ENCODE measurements around the gene RB1.

The RB1 gene

DNA sequence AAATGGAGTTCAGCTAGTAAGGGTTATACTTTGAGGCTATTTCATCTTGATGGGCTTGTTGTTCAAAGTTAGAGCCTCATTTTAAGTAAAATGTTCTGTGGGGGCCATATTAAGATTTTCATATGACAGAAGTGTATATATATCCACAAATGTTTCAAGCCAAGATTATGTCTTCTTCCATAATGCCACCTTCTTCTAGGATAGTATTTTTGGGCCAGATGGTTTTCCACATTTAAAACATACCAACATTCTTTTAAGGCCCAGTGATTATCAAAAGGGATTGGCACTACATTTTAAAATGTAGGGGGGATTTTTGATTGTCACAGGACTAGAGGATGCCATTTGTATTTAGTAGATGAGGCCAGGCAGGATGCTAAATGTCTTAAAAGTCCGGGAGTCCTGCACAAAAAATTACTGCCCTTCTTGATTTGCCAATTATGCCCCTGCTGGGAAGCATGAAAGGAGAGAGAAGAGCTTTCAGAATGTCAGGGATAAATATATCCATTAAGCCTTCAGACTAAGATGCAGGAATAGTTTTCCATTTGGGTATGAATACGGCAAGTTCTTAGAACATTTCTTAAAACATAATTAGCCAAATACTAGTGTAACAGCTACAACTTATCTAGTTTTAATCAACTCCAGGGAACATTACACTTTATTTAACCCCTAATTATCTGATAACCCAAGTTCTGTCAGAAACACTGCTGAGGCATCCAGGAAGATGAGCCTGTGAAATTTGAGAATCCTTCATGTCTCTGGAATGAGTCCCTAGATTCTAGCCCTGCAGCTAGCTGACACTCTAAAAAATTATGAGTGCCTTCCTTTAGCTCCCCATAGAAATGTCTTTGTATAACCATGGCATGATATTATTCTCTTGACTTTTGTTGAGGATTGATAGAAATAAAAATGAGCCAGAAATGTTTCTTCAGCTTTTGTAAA is 36.6 kb upstream of the RB1 start:
- 70% methylated on average over 1 to 2 of the region's 2 CpGs for WGBS, 2 experiments (ENCODE audit: insufficient coverage in 2 of 2)
- H3K9me3 ChIP-seq (ENCODE audit: control insufficient read depth, low read length), result no peaks in the 10 kb centered on the region
- no peaks in the 10 kb centered on the region for H3K4me1 ChIP-seq (ENCODE audit: control insufficient read depth, insufficient read depth, low read length, poor library complexity, severe bottlenecking)
- no peak overlapping the region for H3K27ac ChIP-seq (ENCODE audit: low read depth, low read length, severe bottlenecking)
- no peak overlapping the region for H3K4me3 ChIP-seq (ENCODE audit: extremely low read depth, insufficient read depth, low read length, poor library complexity, severe bottlenecking)
- H3K36me3 ChIP-seq (ENCODE audit: control insufficient read depth, insufficient read depth, low read length), result peaks cover 47% of the 10 kb centered on the region

GRCh38 chr13:48268019-48268418 is 35.5 kb upstream of the RB1 start:
- no peak overlapping the region for H3K4me3 ChIP-seq (ENCODE audit: extremely low read depth, insufficient read depth, low read length, poor library complexity, severe bottlenecking)
- 100% methylated on average over 2 of the region's 4 CpGs; no CpG with 5 or more reads in 1 of the 2 experiments for WGBS, 2 experiments (ENCODE audit: insufficient coverage in 2 of 2)
- H3K9me3 ChIP-seq (ENCODE audit: control insufficient read depth, low read length), result no peaks in the 10 kb centered on the region
- no peak overlapping the region for H3K27ac ChIP-seq (ENCODE audit: low read depth, low read length, severe bottlenecking)
- H3K36me3 ChIP-seq (ENCODE audit: control insufficient read depth, insufficient read depth, low read length), result peaks cover 37% of the 10 kb centered on the region
- no peaks in the 10 kb centered on the region for H3K4me1 ChIP-seq (ENCODE audit: control insufficient read depth, insufficient read depth, low read length, poor library complexity, severe bottlenecking)

- Histone ChIP-seq H3K4me3 (ENCODE audit: extremely low read depth, insufficient read depth, low read length, poor library complexity, severe bottlenecking) (no peak overlapping the region), H3K36me3 (ENCODE audit: control insufficient read depth, insufficient read depth, low read length) (peaks cover 12% of the 10 kb centered on the region), H3K4me1 (ENCODE audit: control insufficient read depth, insufficient read depth, low read length, poor library complexity, severe bottlenecking) (no peaks in the 10 kb centered on the region), H3K9me3 (ENCODE audit: control insufficient read depth, low read length) (no peaks in the 10 kb centered on the region), H3K27ac (ENCODE audit: low read depth, low read length, severe bottlenecking) (no peak overlapping the region)
- 89 to 94% methylated on average over 3 to 4 of the region's 4 CpGs for WGBS, 2 experiments (ENCODE audit: insufficient coverage in 2 of 2)
Measured at GRCh38 chr13:48273346-48273745, 30.2 kb upstream of the RB1 start.

- no peaks in the 10 kb centered on the region for H3K36me3 ChIP-seq (ENCODE audit: control insufficient read depth, insufficient read depth, low read length)
- WGBS, 2 experiments (ENCODE audit: insufficient coverage in 2 of 2), result 88% methylated on average over 4 of the region's 4 CpGs; no CpG with 5 or more reads in 1 of the 2 experiments
- H3K4me3 ChIP-seq (ENCODE audit: extremely low read depth, insufficient read depth, low read length, poor library complexity, severe bottlenecking), result no peak overlapping the region
- no peaks in the 10 kb centered on the region for H3K9me3 ChIP-seq (ENCODE audit: control insufficient read depth, low read length)
- H3K27ac ChIP-seq (ENCODE audit: low read depth, low read length, severe bottlenecking), result no peak overlapping the region
- no peaks in the 10 kb centered on the region for H3K4me1 ChIP-seq (ENCODE audit: control insufficient read depth, insufficient read depth, low read length, poor library complexity, severe bottlenecking)
Measured at GRCh38 chr13:48275507-48275906, 28.0 kb upstream of the RB1 start.

- H3K4me1 ChIP-seq (ENCODE audit: control insufficient read depth, insufficient read depth, low read length, poor library complexity, severe bottlenecking), result no peaks in the 10 kb centered on the region
- no peaks in the 10 kb centered on the region for H3K9me3 ChIP-seq (ENCODE audit: control insufficient read depth, low read length)
- no peak overlapping the region for H3K27ac ChIP-seq (ENCODE audit: low read depth, low read length, severe bottlenecking)
- H3K4me3 ChIP-seq (ENCODE audit: extremely low read depth, insufficient read depth, low read length, poor library complexity, severe bottlenecking), result no peak overlapping the region
- 67% methylated on average over 1 of the region's 2 CpGs; no CpG with 5 or more reads in 1 of the 2 experiments for WGBS, 2 experiments (ENCODE audit: insufficient coverage in 2 of 2)
- no peaks in the 10 kb centered on the region for H3K36me3 ChIP-seq (ENCODE audit: control insufficient read depth, insufficient read depth, low read length)
Measured at GRCh38 chr13:48278806-48279205, 24.7 kb upstream of the RB1 start.

- no peak overlapping the region for H3K27ac ChIP-seq (ENCODE audit: low read depth, low read length, severe bottlenecking)
- H3K36me3 ChIP-seq (ENCODE audit: control insufficient read depth, insufficient read depth, low read length), result no peaks in the 10 kb centered on the region
- no peaks in the 10 kb centered on the region for H3K4me1 ChIP-seq (ENCODE audit: control insufficient read depth, insufficient read depth, low read length, poor library complexity, severe bottlenecking)
- H3K4me3 ChIP-seq (ENCODE audit: extremely low read depth, insufficient read depth, low read length, poor library complexity, severe bottlenecking), result no peak overlapping the region
- no CpG with 5 or more reads among the region's 1 CpG for WGBS, 2 experiments (ENCODE audit: insufficient coverage in 2 of 2)
- no peaks in the 10 kb centered on the region for H3K9me3 ChIP-seq (ENCODE audit: control insufficient read depth, low read length)
Measured at GRCh38 chr13:48281556-48281955, 22.0 kb upstream of the RB1 start.

- 84% methylated on average over 2 of the region's 2 CpGs; no CpG with 5 or more reads in 1 of the 2 experiments for WGBS, 2 experiments (ENCODE audit: insufficient coverage in 2 of 2)
Measured at GRCh38 chr13:48291730-48292129, 11.8 kb upstream of the RB1 start.

GRCh38 chr13:48292650-48293049 is 10.9 kb upstream of the RB1 start:
- no peaks in the 10 kb centered on the region for H3K36me3 ChIP-seq (ENCODE audit: control insufficient read depth, insufficient read depth, low read length)
- 74 to 84% methylated on average over 3 of the region's 4 CpGs for WGBS, 2 experiments (ENCODE audit: insufficient coverage in 2 of 2)
- H3K9me3 ChIP-seq (ENCODE audit: control insufficient read depth, low read length), result no peaks in the 10 kb centered on the region

More at GRCh38 chr13:48291730-48292129, 11.8 kb upstream of the RB1 start:
- H3K27ac ChIP-seq (ENCODE audit: low read depth, low read length, severe bottlenecking), result no peak overlapping the region
- H3K4me1 ChIP-seq (ENCODE audit: control insufficient read depth, insufficient read depth, low read length, poor library complexity, severe bottlenecking), result no peaks in the 10 kb centered on the region
- no peaks in the 10 kb centered on the region for H3K36me3 ChIP-seq (ENCODE audit: control insufficient read depth, insufficient read depth, low read length)
- H3K4me3 ChIP-seq (ENCODE audit: extremely low read depth, insufficient read depth, low read length, poor library complexity, severe bottlenecking), result no peak overlapping the region
- H3K9me3 ChIP-seq (ENCODE audit: control insufficient read depth, low read length), result no peaks in the 10 kb centered on the region

GRCh38 chr13:48294653-48295052 is 8.9 kb upstream of the RB1 start:
- Histone ChIP-seq H3K4me1 (ENCODE audit: control insufficient read depth, insufficient read depth, low read length, poor library complexity, severe bottlenecking) (peaks cover 7% of the 10 kb centered on the region), H3K9me3 (ENCODE audit: control insufficient read depth, low read length) (no peaks in the 10 kb centered on the region), H3K36me3 (ENCODE audit: control insufficient read depth, insufficient read depth, low read length) (no peaks in the 10 kb centered on the region), H3K4me3 (ENCODE audit: extremely low read depth, insufficient read depth, low read length, poor library complexity, severe bottlenecking) (no peak overlapping the region), H3K27ac (ENCODE audit: low read depth, low read length, severe bottlenecking) (no peak overlapping the region)
- no CpG with 5 or more reads among the region's 2 CpGs for WGBS, 2 experiments (ENCODE audit: insufficient coverage in 2 of 2)

More at GRCh38 chr13:48292650-48293049, 10.9 kb upstream of the RB1 start:
- peaks cover 7% of the 10 kb centered on the region for H3K4me1 ChIP-seq (ENCODE audit: control insufficient read depth, insufficient read depth, low read length, poor library complexity, severe bottlenecking)
- H3K27ac ChIP-seq (ENCODE audit: low read depth, low read length, severe bottlenecking), result no peak overlapping the region
- H3K4me3 ChIP-seq (ENCODE audit: extremely low read depth, insufficient read depth, low read length, poor library complexity, severe bottlenecking), result no peak overlapping the region

DNA sequence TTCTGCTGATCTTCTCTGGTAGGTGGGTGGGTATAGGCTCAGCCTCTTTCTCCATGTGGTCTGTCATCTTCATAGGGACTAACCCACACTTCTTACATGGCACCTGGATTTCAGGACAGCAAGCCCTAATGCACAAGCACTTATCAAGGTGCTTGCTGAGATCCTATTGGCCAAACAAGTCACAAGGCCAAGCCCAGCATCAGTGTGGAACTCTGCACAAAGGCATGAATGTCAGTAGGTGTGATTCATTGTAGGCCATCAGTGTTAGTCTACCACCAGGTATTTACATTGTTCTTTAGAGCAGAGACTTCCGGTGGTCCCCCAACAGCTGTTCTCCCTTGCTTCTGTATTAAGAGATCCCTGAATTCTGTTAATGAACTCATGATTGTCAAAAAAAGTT is 8.3 kb upstream of the RB1 start:
- Histone ChIP-seq H3K27ac (ENCODE audit: low read depth, low read length, severe bottlenecking) (no peak overlapping the region), H3K36me3 (ENCODE audit: control insufficient read depth, insufficient read depth, low read length) (no peaks in the 10 kb centered on the region), H3K9me3 (ENCODE audit: control insufficient read depth, low read length) (no peaks in the 10 kb centered on the region), H3K4me3 (ENCODE audit: extremely low read depth, insufficient read depth, low read length, poor library complexity, severe bottlenecking) (no peak overlapping the region), H3K4me1 (ENCODE audit: control insufficient read depth, insufficient read depth, low read length, poor library complexity, severe bottlenecking) (peaks cover 7% of the 10 kb centered on the region)
- WGBS, 2 experiments (ENCODE audit: insufficient coverage in 2 of 2), result 83 to 100% methylated on average over 1 of the region's 1 CpG

DNA sequence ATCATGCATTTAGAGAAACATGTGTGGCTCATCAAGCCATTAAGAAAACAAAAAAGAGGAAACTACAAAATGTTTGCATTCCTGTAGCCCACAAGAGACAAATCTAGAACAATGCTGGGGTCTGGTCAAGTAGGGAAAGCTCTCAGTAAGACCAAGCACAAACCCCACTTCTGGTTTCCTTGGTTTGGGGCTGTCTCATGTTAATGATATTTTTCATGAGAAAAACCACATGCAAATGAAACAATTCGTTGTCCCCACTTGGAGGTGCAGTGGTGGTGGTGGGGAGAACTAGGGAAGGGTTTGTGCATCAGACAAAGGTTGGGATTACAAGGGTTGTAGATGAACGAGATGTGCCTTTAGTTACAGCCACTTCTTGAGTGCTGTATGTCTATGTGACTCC is 7.0 kb upstream of the RB1 start:
- 88 to 100% methylated on average over 1 of the region's 2 CpGs for WGBS, 2 experiments (ENCODE audit: insufficient coverage in 2 of 2)
- Histone ChIP-seq H3K4me1 (ENCODE audit: control insufficient read depth, insufficient read depth, low read length, poor library complexity, severe bottlenecking) (peaks cover 7% of the 10 kb centered on the region), H3K27ac (ENCODE audit: low read depth, low read length, severe bottlenecking) (no peak overlapping the region), H3K9me3 (ENCODE audit: control insufficient read depth, low read length) (no peaks in the 10 kb centered on the region), H3K4me3 (ENCODE audit: extremely low read depth, insufficient read depth, low read length, poor library complexity, severe bottlenecking) (no peak overlapping the region), H3K36me3 (ENCODE audit: control insufficient read depth, insufficient read depth, low read length) (no peaks in the 10 kb centered on the region)

Measured in mesodermal cell (in vitro differentiated cells).